ENCODE data around the gene FKBP10.
"Not testable (repeated sequence)": the region's sequence is repeated elsewhere in the genome, so short reads cannot be mapped to it uniquely, and the experiment has no call there.

FKBP10 gene

DNA sequence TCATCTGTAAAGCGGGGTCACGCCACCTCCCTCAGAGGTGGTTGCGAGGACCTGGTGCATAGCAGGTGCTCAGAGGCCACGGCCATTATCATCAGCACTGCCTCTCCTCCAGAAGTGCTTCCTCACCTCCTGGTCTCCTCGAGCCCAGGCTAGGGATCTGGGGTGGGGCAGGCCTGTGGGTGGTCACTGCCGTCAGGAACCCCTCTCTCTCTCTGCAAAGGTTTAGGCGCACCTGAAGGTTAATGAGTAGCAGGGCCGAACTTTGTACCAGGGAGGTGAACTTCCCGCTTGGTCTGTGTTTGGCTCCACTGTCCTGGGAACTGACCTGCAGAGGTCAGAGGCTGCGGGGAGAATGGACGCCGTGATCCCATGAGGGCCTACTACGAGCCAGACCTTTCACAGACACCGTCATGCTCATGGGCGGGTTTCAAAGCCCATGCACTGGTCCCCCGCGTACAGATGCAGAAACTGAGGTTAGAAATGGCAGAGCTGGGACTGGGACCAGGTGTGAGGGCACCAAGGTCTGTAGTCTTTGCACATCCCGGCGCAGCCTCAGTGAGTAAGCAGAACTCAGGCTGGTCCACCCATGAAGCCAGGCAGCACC lies 40.1 kb upstream of the FKBP10 start:
- no peaks in the 10 kb centered on the region for H3K27me3 ChIP-seq (replicated peaks; ENCODE audit: control insufficient read depth, insufficient read depth, low read length, poor library complexity, severe bottlenecking)
- H3K27ac ChIP-seq (ENCODE audit: insufficient read depth, low read length, poor library complexity, severe bottlenecking) = no peak overlapping the region
- no peaks in the 10 kb centered on the region for H3K4me1 ChIP-seq (ENCODE audit: control insufficient read depth, insufficient read depth, low read length, poor library complexity, severe bottlenecking)
- no peak for DNase-seq
- no peak overlapping the region for H3K4me3 ChIP-seq (ENCODE audit: insufficient read depth, low read depth, low read length, poor library complexity, severe bottlenecking)
- no peaks in the 10 kb centered on the region for H3K9me3 ChIP-seq (ENCODE audit: control insufficient read depth, low read length)
- H3K36me3 ChIP-seq (ENCODE audit: control insufficient read depth, insufficient read depth, low read length) = no peaks in the 10 kb centered on the region

- no peak overlapping the region for H3K4me3 ChIP-seq (ENCODE audit: insufficient read depth, low read depth, low read length, poor library complexity, severe bottlenecking)
- no peak overlapping the region for H3K27ac ChIP-seq (ENCODE audit: insufficient read depth, low read length, poor library complexity, severe bottlenecking)
- no peaks in the 10 kb centered on the region for H3K9me3 ChIP-seq (ENCODE audit: control insufficient read depth, low read length)
- DNase-seq = no peak
- H3K36me3 ChIP-seq (ENCODE audit: control insufficient read depth, insufficient read depth, low read length) = no peaks in the 10 kb centered on the region
- no peaks in the 10 kb centered on the region for H3K27me3 ChIP-seq (replicated peaks; ENCODE audit: control insufficient read depth, insufficient read depth, low read length, poor library complexity, severe bottlenecking)
- no peaks in the 10 kb centered on the region for H3K4me1 ChIP-seq (ENCODE audit: control insufficient read depth, insufficient read depth, low read length, poor library complexity, severe bottlenecking)
Observed at GRCh38 chr17:41773190-41773588, 39.6 kb upstream of the FKBP10 start.

- Histone ChIP-seq H3K4me3 (ENCODE audit: insufficient read depth, low read depth, low read length, poor library complexity, severe bottlenecking) (no peak overlapping the region), H3K27ac (ENCODE audit: insufficient read depth, low read length, poor library complexity, severe bottlenecking) (no peak overlapping the region), H3K27me3 (replicated peaks; ENCODE audit: control insufficient read depth, insufficient read depth, low read length, poor library complexity, severe bottlenecking) (no peaks in the 10 kb centered on the region), H3K36me3 (ENCODE audit: control insufficient read depth, insufficient read depth, low read length) (no peaks in the 10 kb centered on the region), H3K4me1 (ENCODE audit: control insufficient read depth, insufficient read depth, low read length, poor library complexity, severe bottlenecking) (no peaks in the 10 kb centered on the region), H3K9me3 (ENCODE audit: control insufficient read depth, low read length) (no peaks in the 10 kb centered on the region)
- no peak for DNase-seq
Observed at GRCh38 chr17:41773731-41774193, 39.0 kb upstream of the FKBP10 start.

DNA sequence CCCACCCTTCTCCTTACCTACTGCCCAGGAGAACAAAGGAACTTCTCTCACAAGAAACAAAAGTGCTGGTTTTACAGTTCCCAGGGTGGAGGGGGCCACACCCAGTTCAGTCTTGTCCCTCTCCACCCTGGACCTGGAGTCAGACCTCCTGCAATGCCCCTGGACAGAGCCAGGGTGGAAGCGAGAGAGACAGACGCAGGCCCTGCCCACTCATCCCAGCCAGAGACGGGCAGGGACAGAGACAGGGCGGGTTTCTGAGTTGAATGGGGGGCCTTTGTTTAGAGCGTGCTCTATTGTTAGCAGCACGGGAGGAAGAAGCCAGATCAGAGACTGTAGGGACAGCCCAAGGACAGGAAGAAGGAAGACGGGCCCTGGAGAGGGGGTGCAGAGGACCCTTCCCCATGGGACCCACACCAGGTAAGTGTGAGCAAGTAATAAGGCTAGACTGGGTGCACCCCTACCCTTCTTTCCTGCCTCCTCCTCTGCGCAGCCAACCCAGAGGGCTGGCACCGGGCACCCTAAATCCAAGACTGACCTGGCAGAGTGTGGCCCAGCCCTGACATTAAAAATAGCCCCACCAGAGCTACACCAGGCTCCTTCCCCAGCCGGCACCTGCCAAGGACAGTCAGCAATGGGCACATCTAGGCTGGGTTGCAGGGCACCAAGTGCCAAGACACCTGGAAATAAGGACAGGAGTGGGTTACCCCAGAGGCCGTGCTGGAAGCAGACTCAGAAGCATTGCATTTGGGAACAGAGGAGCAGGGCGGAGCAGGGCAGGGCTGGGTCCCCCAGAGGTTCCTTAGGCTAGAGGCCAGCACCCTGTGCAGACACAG lies 37.2 kb upstream of the FKBP10 start:
- H3K36me3 ChIP-seq (ENCODE audit: control insufficient read depth, insufficient read depth, low read length) = no peaks in the 10 kb centered on the region
- no peaks in the 10 kb centered on the region for H3K4me1 ChIP-seq (ENCODE audit: control insufficient read depth, insufficient read depth, low read length, poor library complexity, severe bottlenecking)
- no peak overlapping the region for H3K27ac ChIP-seq (ENCODE audit: insufficient read depth, low read length, poor library complexity, severe bottlenecking)
- H3K4me3 ChIP-seq (ENCODE audit: insufficient read depth, low read depth, low read length, poor library complexity, severe bottlenecking) = no peak overlapping the region
- no peaks in the 10 kb centered on the region for H3K27me3 ChIP-seq (replicated peaks; ENCODE audit: control insufficient read depth, insufficient read depth, low read length, poor library complexity, severe bottlenecking)
- H3K9me3 ChIP-seq (ENCODE audit: control insufficient read depth, low read length) = no peaks in the 10 kb centered on the region
- DNase-seq = no peak

GRCh38 chr17:41776262-41776900 lies 36.4 kb upstream of the FKBP10 start:
- H3K36me3 ChIP-seq (ENCODE audit: control insufficient read depth, insufficient read depth, low read length); H3K27ac ChIP-seq (ENCODE audit: insufficient read depth, low read length, poor library complexity, severe bottlenecking); DNase-seq; H3K4me3 ChIP-seq (ENCODE audit: insufficient read depth, low read depth, low read length, poor library complexity, severe bottlenecking); H3K4me1 ChIP-seq (ENCODE audit: control insufficient read depth, insufficient read depth, low read length, poor library complexity, severe bottlenecking); H3K9me3 ChIP-seq (ENCODE audit: control insufficient read depth, low read length); H3K27me3 ChIP-seq (replicated peaks; ENCODE audit: control insufficient read depth, insufficient read depth, low read length, poor library complexity, severe bottlenecking): not testable (repeated sequence)

DNA sequence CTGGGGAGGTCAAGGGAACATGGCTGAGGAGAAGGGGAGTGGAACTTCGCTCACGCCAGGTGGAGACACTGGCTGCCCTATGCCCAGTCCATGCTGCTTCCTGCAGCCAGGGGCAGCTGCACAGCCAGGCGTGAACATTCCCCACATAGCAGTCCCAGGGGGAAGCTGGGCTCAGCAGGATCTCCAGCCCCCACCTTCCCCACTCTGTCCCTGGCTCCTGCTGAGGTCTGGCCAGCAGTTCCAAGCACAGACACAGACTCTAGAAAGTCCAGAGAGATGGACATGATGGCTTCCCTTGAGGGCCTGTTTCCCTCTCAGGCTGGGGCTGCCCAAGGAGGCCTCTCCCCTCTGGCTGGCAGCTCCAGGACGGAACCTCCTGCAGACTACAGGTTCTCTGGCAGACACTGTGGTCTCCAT lies 35.6 kb upstream of the FKBP10 start:
- H3K4me1 ChIP-seq (ENCODE audit: control insufficient read depth, insufficient read depth, low read length, poor library complexity, severe bottlenecking) = no peaks in the 10 kb centered on the region
- H3K27ac ChIP-seq (ENCODE audit: insufficient read depth, low read length, poor library complexity, severe bottlenecking) = no peak overlapping the region
- DNase-seq = no peak
- H3K36me3 ChIP-seq (ENCODE audit: control insufficient read depth, insufficient read depth, low read length) = no peaks in the 10 kb centered on the region
- no peaks in the 10 kb centered on the region for H3K27me3 ChIP-seq (replicated peaks; ENCODE audit: control insufficient read depth, insufficient read depth, low read length, poor library complexity, severe bottlenecking)
- no peak overlapping the region for H3K4me3 ChIP-seq (ENCODE audit: insufficient read depth, low read depth, low read length, poor library complexity, severe bottlenecking)
- no peaks in the 10 kb centered on the region for H3K9me3 ChIP-seq (ENCODE audit: control insufficient read depth, low read length)

GRCh38 chr17:41777574-41778188 lies 35.1 kb upstream of the FKBP10 start:
- no peaks in the 10 kb centered on the region for H3K27me3 ChIP-seq (replicated peaks; ENCODE audit: control insufficient read depth, insufficient read depth, low read length, poor library complexity, severe bottlenecking)
- H3K27ac ChIP-seq (ENCODE audit: insufficient read depth, low read length, poor library complexity, severe bottlenecking) = no peak overlapping the region
- no peaks in the 10 kb centered on the region for H3K9me3 ChIP-seq (ENCODE audit: control insufficient read depth, low read length)
- no peaks in the 10 kb centered on the region for H3K4me1 ChIP-seq (ENCODE audit: control insufficient read depth, insufficient read depth, low read length, poor library complexity, severe bottlenecking)
- H3K36me3 ChIP-seq (ENCODE audit: control insufficient read depth, insufficient read depth, low read length) = no peaks in the 10 kb centered on the region
- DNase-seq = no peak
- no peak overlapping the region for H3K4me3 ChIP-seq (ENCODE audit: insufficient read depth, low read depth, low read length, poor library complexity, severe bottlenecking)

DNA sequence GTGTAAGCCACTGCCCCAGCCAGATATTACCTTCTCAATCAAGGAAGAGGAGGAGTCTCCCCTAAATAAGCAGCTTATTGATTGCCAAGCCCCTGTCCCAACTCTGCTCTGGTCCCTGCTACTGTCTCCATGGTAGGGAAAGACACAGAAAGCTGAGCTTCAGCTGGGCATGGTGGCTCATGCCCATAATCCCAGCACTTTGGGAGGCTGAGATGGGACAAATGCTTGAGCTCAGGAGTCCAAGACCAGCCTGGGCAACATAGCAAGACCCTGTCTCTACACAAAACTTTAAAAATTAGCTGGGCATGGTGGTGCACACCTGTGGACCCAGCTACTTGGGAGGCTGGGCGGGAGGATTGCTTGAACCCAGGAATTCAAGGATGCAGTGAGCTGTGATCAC lies 32.9 kb upstream of the FKBP10 start:
- Histone ChIP-seq H3K36me3 (ENCODE audit: control insufficient read depth, insufficient read depth, low read length) (no peaks in the 10 kb centered on the region), H3K9me3 (ENCODE audit: control insufficient read depth, low read length) (no peaks in the 10 kb centered on the region), H3K27ac (ENCODE audit: insufficient read depth, low read length, poor library complexity, severe bottlenecking) (no peak overlapping the region), H3K27me3 (replicated peaks; ENCODE audit: control insufficient read depth, insufficient read depth, low read length, poor library complexity, severe bottlenecking) (peaks cover 6% of the 10 kb centered on the region), H3K4me1 (ENCODE audit: control insufficient read depth, insufficient read depth, low read length, poor library complexity, severe bottlenecking) (no peaks in the 10 kb centered on the region), H3K4me3 (ENCODE audit: insufficient read depth, low read depth, low read length, poor library complexity, severe bottlenecking) (no peak overlapping the region)
- no peak for DNase-seq

GRCh38 chr17:41781404-41782110 lies 31.2 kb upstream of the FKBP10 start:
- Histone ChIP-seq H3K27me3 (replicated peaks; ENCODE audit: control insufficient read depth, insufficient read depth, low read length, poor library complexity, severe bottlenecking) (peaks cover 13% of the 10 kb centered on the region), H3K9me3 (ENCODE audit: control insufficient read depth, low read length) (no peaks in the 10 kb centered on the region), H3K27ac (ENCODE audit: insufficient read depth, low read length, poor library complexity, severe bottlenecking) (no peak overlapping the region), H3K36me3 (ENCODE audit: control insufficient read depth, insufficient read depth, low read length) (no peaks in the 10 kb centered on the region), H3K4me1 (ENCODE audit: control insufficient read depth, insufficient read depth, low read length, poor library complexity, severe bottlenecking) (peaks cover 13% of the 10 kb centered on the region), H3K4me3 (ENCODE audit: insufficient read depth, low read depth, low read length, poor library complexity, severe bottlenecking) (no peak overlapping the region)
- no peak for DNase-seq

Measured in effector memory CD4-positive, alpha-beta T cell (primary cell).